ENCODE data around the gene SPSB4.

Gene SPSB4

GRCh38 chr3:141059816-141060215 is 8.7 kb downstream of the SPSB4 start:
- H3K4me3 ChIP-seq (ENCODE audit: low read length) = no peak overlapping the region

DNA sequence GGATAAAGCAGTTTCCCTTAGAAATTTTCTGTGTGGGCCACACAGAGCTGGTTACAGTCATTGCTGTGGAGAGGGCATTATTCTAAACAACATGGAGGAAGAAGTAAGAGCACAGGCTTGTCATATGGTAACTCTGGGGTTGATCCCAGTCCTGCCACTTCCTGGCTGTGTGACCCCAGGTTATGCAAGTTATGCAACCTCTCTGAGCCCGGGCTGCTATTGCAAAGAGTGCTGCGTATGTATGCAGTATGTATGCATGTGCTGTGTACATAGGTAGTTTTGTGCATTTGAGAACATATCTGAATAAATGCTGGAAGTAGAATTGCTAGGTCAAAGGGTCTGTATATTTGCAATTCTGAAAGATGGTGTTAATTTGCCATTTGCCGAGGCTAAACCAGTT is 9.2 kb downstream of the SPSB4 start:
- no peak for DNase-seq (ENCODE audit: low read depth)
- H3K4me3 ChIP-seq (ENCODE audit: low read length) = no peak overlapping the region
- TF ChIP-seq CTCF (IDR thresholded peaks at IDR 0.05; ENCODE audit: insufficient read depth, low read depth, low read length, missing control alignments) = no peak

More at GRCh38 chr3:141059816-141060215, 8.7 kb downstream of the SPSB4 start:
- TF ChIP-seq CTCF (IDR thresholded peaks at IDR 0.05; ENCODE audit: insufficient read depth, low read depth, low read length, missing control alignments) = no peak
- DNase-seq (ENCODE audit: low read depth) = no peak

DNA sequence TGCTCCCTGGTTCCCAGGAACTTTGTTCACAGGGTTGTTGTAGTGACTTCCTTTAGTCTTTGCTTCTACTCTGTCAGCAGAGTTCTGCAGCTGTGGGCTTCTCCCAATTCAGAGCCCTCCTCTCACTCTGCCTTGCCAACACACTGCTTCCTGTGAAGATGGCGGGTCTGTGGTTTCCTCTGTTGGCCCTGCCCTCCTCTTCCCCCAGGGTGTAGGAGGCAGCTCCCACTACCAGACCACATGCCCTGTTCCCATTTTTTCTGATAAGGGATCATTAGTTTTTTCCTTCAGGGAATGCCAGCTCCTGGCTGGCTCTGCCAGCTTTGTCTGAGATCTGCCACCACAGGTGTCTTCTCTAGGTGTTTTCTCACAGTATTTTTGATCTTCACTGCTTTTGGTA is 12.7 kb downstream of the SPSB4 start:
- H3K4me3 ChIP-seq (ENCODE audit: low read length) = no peak overlapping the region
- no peak for DNase-seq (ENCODE audit: low read depth)
- TF ChIP-seq CTCF (IDR thresholded peaks at IDR 0.05; ENCODE audit: insufficient read depth, low read depth, low read length, missing control alignments) = no peak

GRCh38 chr3:141064255-141064926 is 13.2 kb downstream of the SPSB4 start:
- DNase-seq (ENCODE audit: low read depth) = no peak
- TF ChIP-seq CTCF (IDR thresholded peaks at IDR 0.05; ENCODE audit: insufficient read depth, low read depth, low read length, missing control alignments) = no peak
- H3K4me3 ChIP-seq (ENCODE audit: low read length) = no peak overlapping the region

DNA sequence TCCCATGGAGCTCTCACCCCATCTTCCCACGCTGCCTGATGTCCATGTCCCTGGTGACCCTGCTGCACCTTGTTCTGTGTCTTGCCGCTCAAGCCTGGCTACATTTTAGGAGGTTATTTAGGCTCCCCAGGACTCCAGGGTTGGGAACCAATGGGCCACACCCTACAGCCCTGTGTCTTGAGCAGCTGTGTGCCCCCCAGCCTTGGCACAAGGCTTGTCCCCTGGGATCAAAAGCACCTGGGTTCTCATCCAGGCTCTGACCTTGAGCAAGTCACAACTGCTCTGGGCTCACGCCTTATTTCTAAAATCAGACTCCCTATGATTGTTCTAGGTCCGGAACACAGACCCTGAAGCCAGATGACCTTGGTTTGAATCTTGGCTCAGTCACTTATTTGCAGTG is 14.1 kb downstream of the SPSB4 start:
- H3K4me3 ChIP-seq (ENCODE audit: low read length) = no peak overlapping the region
- TF ChIP-seq CTCF (IDR thresholded peaks at IDR 0.05; ENCODE audit: insufficient read depth, low read depth, low read length, missing control alignments) = no peak
- no peak for DNase-seq (ENCODE audit: low read depth)

- DNase-seq (ENCODE audit: low read depth) = no peak
- TF ChIP-seq CTCF (IDR thresholded peaks at IDR 0.05; ENCODE audit: insufficient read depth, low read depth, low read length, missing control alignments) = no peak
- H3K4me3 ChIP-seq (ENCODE audit: low read length) = no peak overlapping the region
These were observed 15.0 kb downstream of the SPSB4 start for GRCh38 chr3:141065841-141066805.
